ENCODE measurements around the gene RAB23. TPM values are rescaled to one million over a fixed set of nuclear protein-coding genes. Genes with fewer than 3 reads are reported as not detected.

RAB23 gene
- 16.5 and 23.2 TPM in 2 replicates for total RNA-seq (ENCODE audit: low replicate concordance)

GRCh38 chr6:57221936-57222742 lies at the start of gene RAB23:
TSS of gene RAB23 (minus strand) at chr6:57222307. CDS start at chr6:57210380, 11,927 bp downstream.

GRCh38 chr6:57172136-57173055 lies 49.7 kb downstream of the RAB23 start, which contains the start of gene BAG2:
TSS of gene BAG2 (plus strand) at chr6:57172326. CDS start at chr6:57172698, 372 bp downstream.

Other genes with a start within 250 kb of the RAB23 start
- 8.4 and 11.7 TPM in 2 replicates for gene KIAA1586, start 175.6 kb downstream of the RAB23 start, total RNA-seq (ENCODE audit: low replicate concordance)
- 48.4 and 50.7 TPM in 2 replicates for gene ZNF451, start 132.1 kb downstream of the RAB23 start, total RNA-seq (ENCODE audit: low replicate concordance)
- 4.1 and 5.3 TPM in 2 replicates for gene BAG2, start 50.0 kb downstream of the RAB23 start, total RNA-seq (ENCODE audit: low replicate concordance)
- 10.3 and 15.6 TPM in 2 replicates for gene PRIM2, start 95.3 kb upstream of the RAB23 start, total RNA-seq (ENCODE audit: low replicate concordance)